GM23248 (cell line): ENCODE measurements around the gene CNIH4. TPM values are rescaled to one million over a fixed set of nuclear protein-coding genes. Genes with fewer than 3 reads are reported as not detected.
"Not testable (repeated sequence)": the region's sequence is repeated elsewhere in the genome, so short reads cannot be mapped to it uniquely, and the experiment has no call there.

ENCODE experiments used
- DNase-seq: peaks from one replicate; pipeline ENCODE4 v3.0.0-alpha.2; 2015
- H2AFZ ChIP-seq: fragments of 200-600 bp; sonication (generic); 2 replicates; pipeline ENCODE4 v1.6.1; 2016; ENCODE audit warnings: antibody characterized with exemption
- H3F3A ChIP-seq: fragments of 200-600 bp; sonication (generic); 2 replicates; pipeline ENCODE4 v1.6.1; 2016; ENCODE audit warnings: mild to moderate bottlenecking, antibody characterized with exemption, mixed run types; ENCODE audit not compliant: insufficient read depth
- H3K27ac ChIP-seq: fragments of 200-600 bp; sonication (generic); 2 replicates; pipeline ENCODE4 v1.5.1; 2016; ENCODE audit warnings: mild to moderate bottlenecking
- H3K27me3 ChIP-seq: fragments of 200-600 bp; sonication (generic); replicated peaks from 2 replicates; pipeline ENCODE4 v1.6.1; 2016; ENCODE audit warnings: mild to moderate bottlenecking; ENCODE audit not compliant: insufficient read depth
- H3K36me3 ChIP-seq: fragments of 200-600 bp; sonication (generic); 2 replicates; pipeline ENCODE4 v1.6.1; 2016; ENCODE audit warnings: low read depth, mild to moderate bottlenecking
- H3K4me1 ChIP-seq: fragments of 200-600 bp; sonication (generic); 2 replicates; pipeline ENCODE4 v1.6.1; 2016; ENCODE audit warnings: mild to moderate bottlenecking; ENCODE audit not compliant: insufficient read depth
- H3K4me2 ChIP-seq: fragments of 200-600 bp; sonication (generic); one replicate; pipeline ENCODE4 v1.6.1; 2016; ENCODE audit warnings: mild to moderate bottlenecking; ENCODE audit not compliant: unreplicated experiment
- H3K4me3 ChIP-seq: fragments of 200-600 bp; sonication (generic); 2 replicates; pipeline ENCODE4 v1.5.1; 2016; ENCODE audit warnings: mild to moderate bottlenecking
- H3K79me2 ChIP-seq: fragments of 200-600 bp; sonication (generic); 2 replicates; pipeline ENCODE4 v1.6.1; 2016; ENCODE audit warnings: mild to moderate bottlenecking; ENCODE audit not compliant: insufficient read depth
- H3K9ac ChIP-seq: fragments of 200-600 bp; sonication (generic); 2 replicates; pipeline ENCODE4 v1.6.1; 2016; ENCODE audit warnings: mild to moderate bottlenecking
- H3K9me2 ChIP-seq: fragments of 200-600 bp; sonication (generic); 2 replicates; pipeline ENCODE4 v1.6.1; 2016; ENCODE audit warnings: mixed run types, mild to moderate bottlenecking, moderate library complexity; ENCODE audit not compliant: insufficient read depth
- H3K9me3 ChIP-seq: fragments of 200-600 bp; sonication (generic); one replicate; pipeline ENCODE4 v1.6.1; 2017; ENCODE audit warnings: low read depth
- H4K20me1 ChIP-seq: fragments of 200-600 bp; sonication (generic); 2 replicates; pipeline ENCODE4 v1.6.0; 2016; ENCODE audit not compliant: insufficient read depth
- EZH2 ChIP-seq: fragments of 200-600 bp; sonication (generic); IDR thresholded peaks from 2 replicates; pipeline ENCODE4 v1.6.1; 2018; ENCODE audit warnings: antibody characterized with exemption, mild to moderate bottlenecking; ENCODE audit not compliant: insufficient read depth, poor library complexity, severe bottlenecking
- EZH2phosphoT487 ChIP-seq: fragments of 200-600 bp; sonication (generic); IDR thresholded peaks from 2 replicates; pipeline ENCODE4 v1.6.1; 2018; ENCODE audit warnings: antibody characterized with exemption, moderate library complexity, mild to moderate bottlenecking, low read depth; ENCODE audit not compliant: insufficient read depth
- WGBS, 2 experiments: methylation state at CpG; one replicate each; pipeline ENCODE4 v1.1.6; 2015 to 2017; ENCODE audit warnings: low lambda C conversion rate in 2 of 2, low coverage in 1 of 2; ENCODE audit errors: missing lambda C conversion rate in 2 of 2; 5-methylcytosine and 5-hydroxymethylcytosine counted together
- in situ Hi-C: fragments of 300-500 bp; cut with MboI; formaldehyde crosslinking; loops from 2 replicates; pipeline ENCODE4 v1.15.0; 2020
- polyA plus RNA-seq: library from polyadenylated mRNA; unstranded; fragments of >200 nt; fragmentation: Nextera tagmentation; extraction: Ambion mirVana; gene quantifications from 2 replicates; pipeline ENCODE4 v1.2.1, GENCODE V29; 2016
- total RNA-seq: library from RNA; depleted of rRNA; stranded (reverse); fragments of >200 nt; shearing (Covaris generic); gene quantifications from 2 replicates; pipeline ENCODE4 v1.2.3, GENCODE V29; 2014

Gene CNIH4
- total and polyA plus RNA-seq, 2 experiments from 2014 or later = 73.5 to 142 TPM

- H3K4me1 ChIP-seq = no peaks in the 10 kb centered on the region
- DNase-seq = no peak
- no peak overlapping the region for H3K4me2 ChIP-seq
- in situ Hi-C loops = loop anchor here (10.0 kb wide), 1 partner anchor 215 kb away; no protein-coding TSS in a partner anchor
- TF ChIP-seq EZH2 (no peak), EZH2phosphoT487 (no peak)
- H2AFZ ChIP-seq = no peak overlapping the region
- H3K36me3 ChIP-seq = no peaks in the 10 kb centered on the region
- no peaks in the 10 kb centered on the region for H3K79me2 ChIP-seq
- H4K20me1 ChIP-seq = no peaks in the 10 kb centered on the region
- no peak overlapping the region for H3K27ac ChIP-seq
- H3K9me2 ChIP-seq = no peaks in the 10 kb centered on the region
- no peak overlapping the region for H3K4me3 ChIP-seq
- no peaks in the 10 kb centered on the region for H3K9me3 ChIP-seq
- 0 out of 2 replicates have a peak, but pooled peaks cover under 1% of the 10 kb centered on the region for H3F3A ChIP-seq
- 41 to 91% methylated on average over 1 to 4 of the region's 4 CpGs for WGBS, 2 experiments
- no peak overlapping the region for H3K9ac ChIP-seq
- no peaks in the 10 kb centered on the region for H3K27me3 ChIP-seq
Measured at GRCh38 chr1:224339442-224340033, 17.1 kb upstream of the CNIH4 start.

- H4K20me1 ChIP-seq, in situ Hi-C loops, H3F3A ChIP-seq, H3K27ac ChIP-seq, H3K4me1 ChIP-seq, H3K9me2 ChIP-seq, H3K9me3 ChIP-seq, H3K36me3 ChIP-seq, H3K27me3 ChIP-seq, H3K79me2 ChIP-seq: not testable (repeated sequence)
- DNase-seq = peak; percentile 50
- 4 to 5% methylated on average over 22 to 31 of the region's 36 CpGs for WGBS, 2 experiments
- Histone ChIP-seq H2AFZ (peak overlapping the region; percentile 90), H3K4me2 (peak overlapping the region; percentile 90), H3K9ac (peak overlapping the region; percentile 37), H3K4me3 (peak overlapping the region; percentile 72)
Measured at GRCh38 chr1:224340453-224341384, 16.0 kb upstream of the CNIH4 start.

GRCh38 chr1:224343679-224344078 lies 13.0 kb upstream of the CNIH4 start:
- no peaks in the 10 kb centered on the region for H3F3A ChIP-seq
- no peaks in the 10 kb centered on the region for H3K36me3 ChIP-seq
- H3K4me2 ChIP-seq = no peak overlapping the region
- in situ Hi-C loops = no loop called here
- H3K27me3 ChIP-seq = no peaks in the 10 kb centered on the region
- no peak for DNase-seq
- H3K79me2 ChIP-seq = no peaks in the 10 kb centered on the region
- H3K9ac ChIP-seq = no peak overlapping the region
- TF ChIP-seq EZH2phosphoT487 = no peak
- TF ChIP-seq EZH2 = no peak
- no peaks in the 10 kb centered on the region for H3K9me2 ChIP-seq
- H3K27ac ChIP-seq = no peak overlapping the region
- H4K20me1 ChIP-seq = no peaks in the 10 kb centered on the region
- no peak overlapping the region for H2AFZ ChIP-seq
- H3K4me1 ChIP-seq = no peaks in the 10 kb centered on the region
- no peak overlapping the region for H3K4me3 ChIP-seq
- 3 to 4% methylated on average over 3 of the region's 3 CpGs for WGBS, 2 experiments
- H3K9me3 ChIP-seq = no peaks in the 10 kb centered on the region

DNA sequence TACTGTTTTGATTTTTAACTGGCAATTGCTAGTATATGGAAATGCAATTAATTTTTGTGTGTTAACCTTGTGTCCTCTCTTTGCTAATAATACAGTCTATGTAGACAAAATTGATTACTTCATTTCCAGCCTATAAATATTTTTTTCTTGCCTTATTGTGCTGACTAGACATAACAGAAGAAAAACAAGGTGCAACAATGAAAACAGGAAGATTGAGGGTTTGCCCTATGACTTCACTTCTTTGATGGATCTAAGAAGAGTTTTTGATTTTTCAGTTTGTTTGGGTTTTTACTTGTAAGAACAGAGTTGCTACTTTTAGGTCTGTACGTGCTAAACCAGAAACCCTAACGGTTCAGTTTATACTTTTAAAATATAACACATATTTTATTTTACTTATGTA lies 8.5 kb upstream of the CNIH4 start:
- in situ Hi-C loops = no loop called here
- Histone ChIP-seq H3K4me2 (no peak overlapping the region), H3F3A (no peaks in the 10 kb centered on the region), H3K4me1 (no peaks in the 10 kb centered on the region), H3K4me3 (no peak overlapping the region), H3K27ac (no peak overlapping the region), H3K36me3 (no peaks in the 10 kb centered on the region), H3K9ac (no peak overlapping the region), H2AFZ (no peak overlapping the region), H3K79me2 (no peaks in the 10 kb centered on the region), H3K27me3 (no peaks in the 10 kb centered on the region), H3K9me3 (no peaks in the 10 kb centered on the region), H4K20me1 (no peaks in the 10 kb centered on the region), H3K9me2 (no peaks in the 10 kb centered on the region)
- TF ChIP-seq EZH2phosphoT487 (no peak), EZH2 (no peak)
- WGBS, 2 experiments = 67 to 76% methylated on average over 2 of the region's 2 CpGs
- no peak for DNase-seq

DNA sequence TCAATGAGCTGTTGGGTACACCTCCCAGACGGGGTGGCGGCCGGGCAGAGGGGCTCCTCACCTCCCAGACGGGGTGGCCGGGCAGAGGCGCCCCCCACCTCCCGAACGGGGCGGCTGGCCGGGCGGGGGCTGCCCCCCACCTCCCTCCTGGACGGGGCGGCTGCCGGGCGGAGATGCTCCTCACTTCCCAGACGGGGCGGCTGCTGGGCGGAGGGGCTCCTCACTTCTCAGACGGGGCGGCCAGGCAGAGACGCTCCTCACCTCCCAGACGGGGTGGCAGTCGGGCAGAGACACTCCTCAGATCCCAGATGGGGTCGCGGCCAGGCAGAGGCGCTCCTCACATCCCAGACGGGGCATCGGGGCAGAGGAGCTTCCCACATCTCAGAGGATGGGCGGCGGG lies 7.0 kb upstream of the CNIH4 start:
- H2AFZ ChIP-seq, H3K27ac ChIP-seq, H3F3A ChIP-seq, H3K36me3 ChIP-seq, H4K20me1 ChIP-seq, H3K9ac ChIP-seq, H3K79me2 ChIP-seq, in situ Hi-C loops, H3K9me2 ChIP-seq, H3K4me3 ChIP-seq, DNase-seq, H3K27me3 ChIP-seq, H3K4me1 ChIP-seq, H3K9me3 ChIP-seq, H3K4me2 ChIP-seq: not testable (repeated sequence)
- 81 to 86% methylated on average over 7 to 30 of the region's 30 CpGs for WGBS, 2 experiments

DNA sequence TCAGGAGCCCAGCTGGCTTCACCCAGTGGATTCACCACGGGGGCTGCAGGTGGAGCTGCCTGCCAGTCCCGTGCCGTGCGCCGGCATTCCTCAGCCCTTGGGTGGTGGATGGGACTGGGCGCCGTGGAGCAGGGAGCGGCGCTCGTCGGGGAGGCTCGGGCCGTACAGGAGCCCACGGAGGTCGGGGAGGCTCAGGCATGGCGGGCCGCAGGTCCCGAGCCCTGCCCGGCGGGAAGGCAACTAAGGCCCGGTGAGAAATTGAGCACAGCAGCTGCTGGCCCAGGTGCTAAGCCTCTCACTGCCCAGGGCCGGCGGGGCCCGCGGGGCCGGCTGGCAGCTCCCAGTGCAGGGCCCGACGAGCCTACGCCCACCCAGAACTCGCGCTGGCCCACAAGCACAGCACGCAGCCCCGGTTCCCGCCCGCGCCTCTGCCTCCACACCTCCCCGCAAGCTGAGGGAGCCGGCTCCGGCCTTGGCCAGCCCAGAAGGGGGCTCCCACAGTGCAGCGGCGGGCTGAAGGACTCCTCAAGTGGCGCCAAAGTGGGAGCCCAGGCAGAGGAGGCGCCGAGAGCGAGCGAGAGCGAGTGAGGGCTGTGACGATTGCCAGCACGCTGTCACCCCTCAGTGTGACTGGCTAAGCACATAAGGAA lies 4.1 kb upstream of the CNIH4 start:
- H3K9me2 ChIP-seq = not testable (repeated sequence)
- 89 to 90% methylated on average over 39 to 42 of the region's 49 CpGs for WGBS, 2 experiments

More for the DNA sequence above, 4.1 kb upstream of the CNIH4 start:
- H3K79me2 ChIP-seq, H3K4me1 ChIP-seq, in situ Hi-C loops, H3F3A ChIP-seq, H3K9me3 ChIP-seq, H3K9ac ChIP-seq, H2AFZ ChIP-seq, H3K27ac ChIP-seq, H3K36me3 ChIP-seq, H4K20me1 ChIP-seq, H3K4me2 ChIP-seq, DNase-seq, H3K4me3 ChIP-seq, H3K27me3 ChIP-seq: not testable (repeated sequence)
